Measurements from ENCODE around the gene AFF3.
"Not testable (repeated sequence)": the region's sequence is repeated elsewhere in the genome, so short reads cannot be mapped to it uniquely, and the experiment has no call there.

Gene AFF3

DNA sequence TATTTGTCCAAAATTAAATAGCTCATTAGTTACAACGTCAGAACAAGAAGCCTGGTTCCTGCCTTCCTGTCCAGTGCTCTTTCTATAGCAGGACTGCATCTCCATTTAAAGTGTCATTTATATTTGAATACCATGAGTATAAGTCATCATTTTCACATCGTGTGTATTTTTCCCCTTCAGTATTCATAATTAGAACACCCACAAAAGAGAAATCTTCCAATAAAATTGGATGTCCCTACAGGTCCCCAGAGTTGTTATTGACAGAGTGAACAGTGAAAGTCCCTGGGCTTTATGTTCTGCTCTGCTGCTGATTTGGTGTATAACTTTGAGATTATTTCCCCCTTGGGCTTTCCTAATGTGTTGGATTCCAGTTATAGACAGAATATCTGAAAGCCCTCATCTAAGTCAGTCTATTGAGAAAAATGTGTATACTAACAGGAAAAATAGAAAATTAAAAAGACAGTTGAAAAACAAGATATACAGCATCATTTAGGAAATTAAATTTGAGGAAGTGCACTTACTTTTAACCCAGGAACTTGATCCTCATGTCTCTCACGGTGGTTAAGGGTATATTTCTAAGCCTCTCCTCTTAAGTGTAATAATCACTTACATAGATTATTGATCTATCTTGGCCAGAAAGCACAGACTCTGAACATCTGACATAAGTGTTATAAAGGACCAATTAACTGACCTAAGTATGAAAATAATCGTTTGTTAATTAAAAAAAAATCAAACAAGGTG is 637.4 kb downstream of the AFF3 start:
- no peak overlapping the region for H3K27ac ChIP-seq
- TF ChIP-seq ZFX (IDR thresholded peaks at IDR 0.05; ENCODE audit: borderline replicate concordance) = no peak
- TF ChIP-seq, protein P1, sequence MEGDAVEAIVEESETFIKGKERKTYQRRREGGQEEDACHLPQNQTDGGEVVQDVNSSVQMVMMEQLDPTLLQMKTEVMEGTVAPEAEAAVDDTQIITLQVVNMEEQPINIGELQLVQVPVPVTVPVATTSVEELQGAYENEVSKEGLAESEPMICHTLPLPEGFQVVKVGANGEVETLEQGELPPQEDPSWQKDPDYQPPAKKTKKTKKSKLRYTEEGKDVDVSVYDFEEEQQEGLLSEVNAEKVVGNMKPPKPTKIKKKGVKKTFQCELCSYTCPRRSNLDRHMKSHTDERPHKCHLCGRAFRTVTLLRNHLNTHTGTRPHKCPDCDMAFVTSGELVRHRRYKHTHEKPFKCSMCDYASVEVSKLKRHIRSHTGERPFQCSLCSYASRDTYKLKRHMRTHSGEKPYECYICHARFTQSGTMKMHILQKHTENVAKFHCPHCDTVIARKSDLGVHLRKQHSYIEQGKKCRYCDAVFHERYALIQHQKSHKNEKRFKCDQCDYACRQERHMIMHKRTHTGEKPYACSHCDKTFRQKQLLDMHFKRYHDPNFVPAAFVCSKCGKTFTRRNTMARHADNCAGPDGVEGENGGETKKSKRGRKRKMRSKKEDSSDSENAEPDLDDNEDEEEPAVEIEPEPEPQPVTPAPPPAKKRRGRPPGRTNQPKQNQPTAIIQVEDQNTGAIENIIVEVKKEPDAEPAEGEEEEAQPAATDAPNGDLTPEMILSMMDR (IDR thresholded peaks at IDR 0.05) = no peak

DNA sequence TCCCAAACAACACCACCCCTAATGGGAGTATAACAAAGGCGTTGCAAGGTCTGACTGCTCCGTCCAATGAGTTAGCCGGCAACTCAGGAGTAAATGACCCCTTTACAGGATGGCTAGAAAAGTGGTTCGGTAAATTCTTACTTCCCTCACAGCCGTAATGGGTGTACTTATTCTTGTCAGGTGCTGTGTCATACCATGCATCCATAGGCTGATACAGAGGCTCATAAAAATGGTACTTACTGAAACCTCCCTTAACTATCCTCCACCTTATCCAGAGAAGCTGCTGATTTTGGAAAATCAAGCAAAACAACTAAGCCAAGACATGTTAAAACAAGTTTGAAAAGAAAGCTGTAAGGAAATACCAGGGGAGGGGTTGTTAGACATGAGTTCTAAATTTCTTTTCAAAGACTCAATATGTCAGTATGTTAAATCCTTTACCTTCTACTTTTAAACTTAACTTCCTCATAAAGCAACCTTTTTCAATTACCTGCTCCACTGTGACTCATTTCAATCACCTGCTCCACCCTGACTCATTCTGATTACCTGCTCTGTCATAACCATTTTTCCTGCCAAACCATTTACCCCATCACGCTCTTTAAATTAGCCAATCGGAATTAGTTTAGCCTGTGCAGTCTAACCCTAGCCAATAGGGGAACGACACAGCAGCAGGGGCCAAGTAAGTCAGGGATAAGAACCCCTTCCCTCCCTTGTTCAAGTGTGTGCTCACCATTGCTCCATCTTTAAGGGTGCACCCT is 638.6 kb downstream of the AFF3 start:
- H3K27ac ChIP-seq = not testable (repeated sequence)

DNA sequence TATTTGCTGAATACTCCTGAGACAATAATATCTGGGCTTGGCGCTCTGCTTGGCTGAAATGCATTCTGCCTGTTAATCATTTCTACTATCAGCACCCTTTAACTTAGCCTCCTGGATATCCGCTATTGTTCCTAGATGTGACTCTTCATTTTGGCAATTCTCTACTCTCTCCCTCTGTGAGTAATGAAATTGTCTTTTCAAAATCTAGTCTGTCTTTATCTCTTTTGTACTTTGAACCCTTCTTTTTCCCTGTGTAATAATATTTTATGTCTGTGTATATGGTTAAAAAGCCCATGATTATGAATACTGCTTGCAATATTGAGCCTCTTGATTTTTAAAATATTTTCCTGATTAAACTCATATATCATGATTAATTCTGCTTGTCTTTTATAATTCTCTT is 646.4 kb downstream of the AFF3 start:
- no peak for TF ChIP-seq ZFX (IDR thresholded peaks at IDR 0.05; ENCODE audit: borderline replicate concordance)
- TF ChIP-seq, protein P1 (IDR thresholded peaks at IDR 0.05) = no peak
- no peak overlapping the region for H3K27ac ChIP-seq

Measured in 22Rv1 (cell line).